HepG2 (cell line): ENCODE measurements around the gene ATP6V0A1. TPM values are rescaled to one million over a fixed set of nuclear protein-coding genes. Genes with fewer than 3 reads are reported as not detected.

Experiments used
- ATAD3A ChIP-seq: sonication (generic); formaldehyde crosslinking; IDR thresholded peaks from 2 replicates; pipeline ENCODE4 v1.4.0; 2020; ENCODE audit warnings: missing genetic modification reagents
- CREM ChIP-seq, 2 experiments: sonication (generic) in 1 of 2; formaldehyde crosslinking in 1 of 2; IDR thresholded peaks; 2 replicates each; pipeline versions ENCODE4 v1.4.0 to v1.6.1; 2016 to 2020; ENCODE audit warnings: antibody characterized with exemption in 1 of 2, mild to moderate bottlenecking in 1 of 2, missing genetic modification reagents in 1 of 2
- CTCF ChIP-seq: sonication (generic); formaldehyde crosslinking; IDR thresholded peaks from 2 replicates; pipeline ENCODE4 v1.5.0; 2020; ENCODE audit warnings: mild to moderate bottlenecking, missing genetic modification reagents, moderate library complexity
- DDIT3 ChIP-seq: sonication (generic); formaldehyde crosslinking; IDR thresholded peaks from 2 replicates; pipeline ENCODE4 v1.4.0; 2020; ENCODE audit warnings: mild to moderate bottlenecking, missing genetic modification reagents
- FIP1L1 ChIP-seq: fragments of 200-400 bp; formaldehyde crosslinking; IDR thresholded peaks from 2 replicates; pipeline ENCODE4 v1.6.1; 2018; ENCODE audit warnings: low read depth, mild to moderate bottlenecking, low read length, moderate library complexity, borderline replicate concordance; ENCODE audit not compliant: insufficient read depth
- FLYWCH1 ChIP-seq: sonication (generic); formaldehyde crosslinking; IDR thresholded peaks from 2 replicates; pipeline ENCODE4 v1.8.1; 2023; ENCODE audit warnings: mild to moderate bottlenecking, missing genetic modification reagents
- HNF4A ChIP-seq: sonication (generic); formaldehyde crosslinking; IDR thresholded peaks from 2 replicates; pipeline ENCODE4 v1.4.0; 2020; ENCODE audit warnings: missing genetic modification reagents
- HOXA5 ChIP-seq: sonication (generic); formaldehyde crosslinking; IDR thresholded peaks from 2 replicates; pipeline ENCODE4 v1.4.0; 2020; ENCODE audit warnings: missing genetic modification reagents
- NFKBIZ ChIP-seq: IDR thresholded peaks from 2 replicates; pipeline ENCODE4 v1.6.1; 2018; ENCODE audit warnings: missing genetic modification reagents, missing compliant biosample characterization
- NR3C1 ChIP-seq: sonication (generic); formaldehyde crosslinking; IDR thresholded peaks from 2 replicates; pipeline ENCODE4 v1.4.0; 2020; ENCODE audit warnings: missing genetic modification reagents
- PRDM4 ChIP-seq: sonication (generic); formaldehyde crosslinking; IDR thresholded peaks from 2 replicates; pipeline ENCODE4 v1.9.0; 2021; ENCODE audit warnings: missing genetic modification reagents, borderline replicate concordance
- SIX1 ChIP-seq: sonication (generic); formaldehyde crosslinking; IDR thresholded peaks from 2 replicates; pipeline ENCODE4 v1.4.0; 2020; ENCODE audit warnings: missing genetic modification reagents, borderline replicate concordance
- STAT5B ChIP-seq: sonication (generic); formaldehyde crosslinking; IDR thresholded peaks from 2 replicates; pipeline ENCODE4 v1.4.0; 2020; ENCODE audit warnings: missing genetic modification reagents
- ZFAT ChIP-seq: sonication (generic); formaldehyde crosslinking; conservative IDR thresholded peaks from 2 replicates; pipeline ENCODE4 v1.8.1; 2023; ENCODE audit warnings: missing genetic modification reagents, inconsistent platforms
- ZHX1 ChIP-seq: sonication (generic); formaldehyde crosslinking; IDR thresholded peaks from 2 replicates; pipeline ENCODE4 v1.8.1; 2022; ENCODE audit warnings: low read depth, mild to moderate bottlenecking, missing genetic modification reagents
- ZNF280B ChIP-seq: sonication (generic); formaldehyde crosslinking; IDR thresholded peaks from 2 replicates; pipeline ENCODE4 v1.5.0; 2020; ENCODE audit warnings: missing genetic modification reagents, mild to moderate bottlenecking, borderline replicate concordance
- ZNF296 ChIP-seq: sonication (generic); formaldehyde crosslinking; conservative IDR thresholded peaks from 2 replicates; pipeline ENCODE4 v1.5.0; 2020; ENCODE audit warnings: mild to moderate bottlenecking, missing genetic modification reagents
- ZNF44 ChIP-seq: sonication (generic); formaldehyde crosslinking; IDR thresholded peaks from 2 replicates; pipeline ENCODE4 v1.5.1; 2020; ENCODE audit warnings: mild to moderate bottlenecking, missing genetic modification reagents
- ZNF550 ChIP-seq: sonication (generic); formaldehyde crosslinking; IDR thresholded peaks from 2 replicates; pipeline ENCODE4 v1.4.0; 2020; ENCODE audit warnings: mild to moderate bottlenecking, missing genetic modification reagents, borderline replicate concordance
- ZSCAN5A ChIP-seq: sonication (generic); formaldehyde crosslinking; IDR thresholded peaks from 2 replicates; pipeline ENCODE4 v1.8.0; 2022; ENCODE audit warnings: mild to moderate bottlenecking, missing genetic modification reagents, borderline replicate concordance
- polyA plus RNA-seq, 8 experiments: library from polyadenylated mRNA; depleted of rRNA in 3 of 8; stranded (reverse) in 7 of 8; unstranded in 1 of 8; fragments of >200 nt; fragmentation: Illumina TruSeq in 4 of 8; extraction: Trizol in 4 of 8; gene quantifications; 2 replicates each; pipeline versions ENCODE4 v1.2.1 to v1.2.3, GENCODE V29; 2011 to 2016; ENCODE audit warnings: low read depth in 4 of 8, missing spikeins in 1 of 8, mixed read lengths in 1 of 8; ENCODE audit not compliant: insufficient read depth in 1 of 8
- total RNA-seq, 5 experiments: library from RNA; depleted of rRNA; stranded (reverse); fragments of >200 nt; fragmentation: Illumina TruSeq; extraction: Trizol; gene quantifications; 2 replicates each; pipeline ENCODE4 v1.2.3, GENCODE V29; 2016; ENCODE audit warnings: low read depth in 1 of 5

ATP6V0A1 gene
- total and polyA plus RNA-seq, 2 of the 13 experiments (the other 11 are each of a cell fraction or from before 2014, with no cell fraction given): 27.9 to 54.1 TPM

GRCh38 chr17:42544874-42545283, 86.2 kb downstream of the ATP6V0A1 start (continued):
- TF ChIP-seq ZSCAN5A (CRISPR knock-in tag): no peak
- TF ChIP-seq ZHX1: no peak
- TF ChIP-seq PRDM4 (CRISPR knock-in tag): no peak
- TF ChIP-seq ZFAT: no peak
- TF ChIP-seq ATAD3A (CRISPR knock-in tag): no peak
- no peak for TF ChIP-seq ZNF296 (CRISPR knock-in tag)
- TF ChIP-seq HNF4A: peak; percentile 88
- no peak for TF ChIP-seq ZNF550
- peak; percentile 13; the same call in 1 of the 2 replicates for TF ChIP-seq CREM (IDR thresholded peaks at IDR 0.05)
- no peak for TF ChIP-seq CREM (CRISPR knock-in tag; IDR thresholded peaks at IDR 0.05)
- TF ChIP-seq FIP1L1: no peak
- no peak for TF ChIP-seq CTCF (CRISPR knock-in tag)
- no peak for TF ChIP-seq SIX1 (CRISPR knock-in tag)
- no peak for TF ChIP-seq FLYWCH1 (CRISPR knock-in tag)
- TF ChIP-seq ZNF44 (CRISPR knock-in tag): no peak
- 0 out of 2 replicates have a peak, but pooled peaks have one; percentile 40 for TF ChIP-seq HOXA5 (CRISPR knock-in tag)
- no peak for TF ChIP-seq NR3C1 (CRISPR knock-in tag)
- TF ChIP-seq ZNF280B (CRISPR knock-in tag): no peak
- no peak for TF ChIP-seq DDIT3 (CRISPR knock-in tag)
- no peak for TF ChIP-seq STAT5B (CRISPR knock-in tag)
- TF ChIP-seq NFKBIZ: no peak
